GM19238 (cell line): ENCODE results near the gene RELN.

Experiments
- DNase-seq: peaks from one replicate; pipeline ENCODE4 v3.0.0; 2011; ENCODE audit warnings: low spot score; ENCODE audit not compliant: insufficient read length

The RELN gene

GRCh38 chr7:103576641-103577040 lies 412.8 kb downstream of the RELN start:
- DNase-seq = no peak

- DNase-seq = no peak
Observed at GRCh38 chr7:103574576-103574975, 414.9 kb downstream of the RELN start.

GRCh38 chr7:103573479-103574058 lies 415.9 kb downstream of the RELN start:
- DNase-seq = no peak

- DNase-seq = no peak
Observed at GRCh38 chr7:103571586-103571985, 417.9 kb downstream of the RELN start.

GRCh38 chr7:103569621-103570305 lies 419.7 kb downstream of the RELN start:
- no peak for DNase-seq

- DNase-seq = no peak
Observed at GRCh38 chr7:103564416-103564815, 425.0 kb downstream of the RELN start.

GRCh38 chr7:103560136-103560535 lies 429.3 kb downstream of the RELN start:
- DNase-seq = no peak

- DNase-seq = no peak
Observed at GRCh38 chr7:103551016-103551415, 438.4 kb downstream of the RELN start.

GRCh38 chr7:103549786-103550185 lies 439.7 kb downstream of the RELN start:
- DNase-seq = no peak

GRCh38 chr7:103547451-103548284 lies 441.8 kb downstream of the RELN start:
- no peak for DNase-seq

GRCh38 chr7:103542470-103542869 lies 447.0 kb downstream of the RELN start:
- DNase-seq = no peak

- no peak for DNase-seq
Observed at GRCh38 chr7:103541947-103542346, 447.5 kb downstream of the RELN start.

GRCh38 chr7:103541026-103541425 lies 448.4 kb downstream of the RELN start:
- DNase-seq = no peak

GRCh38 chr7:103540338-103540737 lies 449.1 kb downstream of the RELN start:
- DNase-seq = no peak

GRCh38 chr7:103539875-103540274 lies 449.6 kb downstream of the RELN start:
- no peak for DNase-seq

- no peak for DNase-seq
Observed at GRCh38 chr7:103538964-103539709, 450.3 kb downstream of the RELN start.

GRCh38 chr7:103533761-103534160 lies 455.7 kb downstream of the RELN start:
- no peak for DNase-seq

- DNase-seq = no peak
Observed at GRCh38 chr7:103532955-103533354, 456.5 kb downstream of the RELN start.

- DNase-seq = no peak
Observed at GRCh38 chr7:103528152-103528551, 461.3 kb downstream of the RELN start.

GRCh38 chr7:103525937-103526336 lies 463.5 kb downstream of the RELN start:
- DNase-seq = no peak

GRCh38 chr7:103524042-103524907 lies 465.2 kb downstream of the RELN start:
- DNase-seq = no peak
